HepG2 (cell line): ENCODE data around the gene FSIP1. TPM values are rescaled to one million over a fixed set of nuclear protein-coding genes. Genes with fewer than 3 reads are reported as not detected.

Experiments used
- ATAC-seq: fragments of 200-7000 bp; cut with Tn5 transposase; 3 replicates; pipeline ENCODE4 v1.9.1; 2020; ENCODE audit warnings: mild to moderate bottlenecking, moderate library complexity
- BruUV-seq: library from RNA; stranded (reverse); fragments of 400-500 nt; replicated peaks from 2 replicates; lab custom pipeline; 2021; lab: Mats Ljungman, UMichigan
- CTCF ChIA-PET: fragments of 300-600 bp; formaldehyde crosslinking; extraction: SDS; loops from one replicate; lab custom pipeline; 2021; ENCODE audit warnings: low total read pairs, inconsistent platforms, low intra/inter-chr PET ratio; lab: Yijun Ruan, JAX
- POLR2A ChIA-PET: fragments of 350-600 bp; sonication (Branson Sonifier 250); formaldehyde crosslinking; loops from one replicate; lab custom pipeline; 2020; ENCODE audit warnings: antibody characterized with exemption, inconsistent platforms; lab: Yijun Ruan, JAX
- DNase-seq: peaks from one replicate; pipeline ENCODE4 v3.0.0-alpha.2; 2015; ENCODE audit warnings: low spot score
- FAIRE-seq: peaks from 3 replicates; lab custom pipeline; 2011; peaks lifted over from hg19 to GRCh38; lab: Jason Lieb, UNC
- H2AFZ ChIP-seq: one replicate; pipeline ENCODE4 v1.6.1; 2011; ENCODE audit warnings: low read length, inconsistent platforms
- H3K27ac ChIP-seq: fragments of 300-600 bp; 3 replicates; pipeline ENCODE4 v1.8.0; 2011; ENCODE audit warnings: mixed run types, mild to moderate bottlenecking, mixed read lengths, low read length, inconsistent platforms; ENCODE audit not compliant: insufficient read depth; ENCODE audit errors: extremely low read length
- H3K27me3 ChIP-seq, 2 experiments: fragments of 200-600 bp in 1 of 2; 2 replicates in 1 of 2; 3 replicates in 1 of 2; pipeline versions ENCODE4 v1.6.0 to v1.8.0; 2011; ENCODE audit warnings: low read length in 2 of 2, mild to moderate bottlenecking in 2 of 2, moderate library complexity in 2 of 2, inconsistent platforms in 1 of 2; ENCODE audit not compliant: insufficient read depth in 2 of 2, control insufficient read depth in 1 of 2
- H3K36me3 ChIP-seq, 2 experiments: fragments of 200-600 bp in 1 of 2; replicated peaks in 1 of 2; 2 replicates in 1 of 2; 3 replicates in 1 of 2; pipeline versions ENCODE4 v1.5.1 to v1.8.0; 2011; ENCODE audit warnings: low read length in 2 of 2, inconsistent platforms in 1 of 2; ENCODE audit not compliant: insufficient read depth in 2 of 2, control insufficient read depth in 1 of 2
- H3K4me1 ChIP-seq: 2 replicates; pipeline ENCODE4 v1.5.1; 2012; ENCODE audit warnings: low read length, inconsistent platforms; ENCODE audit not compliant: insufficient read depth
- H3K4me2 ChIP-seq: 2 replicates; pipeline ENCODE4 v1.6.0; 2011; ENCODE audit warnings: low read depth, low read length, inconsistent platforms
- H3K4me3 ChIP-seq, 3 experiments: fragments of 200-600 bp in 1 of 3; sonication (generic), shearing (Covaris generic) in 1 of 3; replicated peaks in 1 of 3; 2 replicates each; pipeline ENCODE4 v1.5.1; 2011 to 2016; ENCODE audit warnings: low read length in 3 of 3, inconsistent platforms in 2 of 3, low read depth in 2 of 3, mild to moderate bottlenecking in 2 of 3, control low read depth in 1 of 3, mixed read lengths in 1 of 3; ENCODE audit not compliant: insufficient read depth in 1 of 3
- H3K79me2 ChIP-seq: one replicate; pipeline ENCODE4 v1.6.1; 2011; ENCODE audit warnings: low read length, inconsistent platforms; ENCODE audit not compliant: insufficient read depth
- H3K9ac ChIP-seq: 2 replicates; pipeline ENCODE4 v1.6.0; 2011; ENCODE audit warnings: mild to moderate bottlenecking, low read depth, low read length, inconsistent platforms; ENCODE audit not compliant: insufficient read depth
- H3K9me3 ChIP-seq: 2 replicates; pipeline ENCODE4 v1.5.1; 2012; ENCODE audit warnings: mild to moderate bottlenecking, low read length
- H4K20me1 ChIP-seq: 2 replicates; pipeline ENCODE4 v1.6.0; 2011; ENCODE audit warnings: inconsistent platforms, mild to moderate bottlenecking, low read length, moderate library complexity; ENCODE audit not compliant: insufficient read depth
- AGO2 ChIP-seq: fragments of 200-400 bp; formaldehyde crosslinking; optimal IDR thresholded peaks from 2 replicates; pipeline ENCODE3; 2017; ENCODE audit warnings: mild to moderate bottlenecking, low read depth, low read length, moderate library complexity
- NFIB ChIP-seq: sonication (generic); formaldehyde crosslinking; IDR thresholded peaks from 2 replicates; pipeline ENCODE4 v1.9.0; 2021; ENCODE audit warnings: missing genetic modification reagents, mild to moderate bottlenecking, borderline replicate concordance
- SALL1 ChIP-seq: sonication (generic); formaldehyde crosslinking; IDR thresholded peaks from 2 replicates; pipeline ENCODE4 v1.8.0; 2022; ENCODE audit warnings: mild to moderate bottlenecking, missing genetic modification reagents
- SKI ChIP-seq: fragments of 450-650 bp; IDR thresholded peaks from one replicate; pipeline ENCODE4 v1.6.1; 2018; ENCODE audit warnings: mild to moderate bottlenecking; ENCODE audit not compliant: partially characterized antibody
- SMAD3 ChIP-seq: sonication (generic); formaldehyde crosslinking; IDR thresholded peaks from 2 replicates; pipeline ENCODE4 v1.4.0; 2020; ENCODE audit warnings: missing genetic modification reagents
- ZNF83 ChIP-seq: sonication (generic); formaldehyde crosslinking; IDR thresholded peaks from 2 replicates; pipeline ENCODE4 v1.4.0; 2020; ENCODE audit warnings: missing genetic modification reagents, mild to moderate bottlenecking, borderline replicate concordance
- WGBS: methylation state at CpG from one replicate; pipeline ENCODE4 v1.1.6; 2017; ENCODE audit warnings: low lambda C conversion rate; 5-methylcytosine and 5-hydroxymethylcytosine counted together
- in situ Hi-C: cut with HindIII; loops from 2 replicates; pipeline ENCODE4 v1.10.0; 2017; ENCODE audit warnings: low pct_unique_long_range_greater_than_20kb; ENCODE audit not compliant: extremely low pct_ligation_motif_present
- intact Hi-C: fragments of 100-400 bp; cut with micrococcal nuclease; formaldehyde crosslinking; loops from one replicate; pipeline ENCODE4 v1.10.0; 2022; ENCODE audit not compliant: unreplicated experiment
- polyA plus RNA-seq, 8 experiments: library from polyadenylated mRNA; depleted of rRNA in 3 of 8; stranded (reverse) in 7 of 8; unstranded in 1 of 8; fragments of >200 nt; fragmentation: Illumina TruSeq in 4 of 8; extraction: Trizol in 4 of 8; gene quantifications; 2 replicates each; pipeline versions ENCODE4 v1.2.1 to v1.2.3, GENCODE V29; 2011 to 2016; ENCODE audit warnings: low read depth in 4 of 8, missing spikeins in 1 of 8, mixed read lengths in 1 of 8; ENCODE audit not compliant: insufficient read depth in 1 of 8
- total RNA-seq, 5 experiments: library from RNA; depleted of rRNA; stranded (reverse); fragments of >200 nt; fragmentation: Illumina TruSeq; extraction: Trizol; gene quantifications; 2 replicates each; pipeline ENCODE4 v1.2.3, GENCODE V29; 2016; ENCODE audit warnings: low read depth in 1 of 5
- TF ChIP-seq, protein P1 (sequence below): sonication (generic); formaldehyde crosslinking; IDR thresholded peaks from 2 replicates; pipeline ENCODE4 v1.5.0; 2020; ENCODE audit warnings: missing genetic modification reagents

Gene FSIP1
- total and polyA plus RNA-seq, 2 of the 13 experiments (the other 11 are each of a cell fraction or from before 2014, with no cell fraction given) = 0.18 TPM; not detected in 1

DNA sequence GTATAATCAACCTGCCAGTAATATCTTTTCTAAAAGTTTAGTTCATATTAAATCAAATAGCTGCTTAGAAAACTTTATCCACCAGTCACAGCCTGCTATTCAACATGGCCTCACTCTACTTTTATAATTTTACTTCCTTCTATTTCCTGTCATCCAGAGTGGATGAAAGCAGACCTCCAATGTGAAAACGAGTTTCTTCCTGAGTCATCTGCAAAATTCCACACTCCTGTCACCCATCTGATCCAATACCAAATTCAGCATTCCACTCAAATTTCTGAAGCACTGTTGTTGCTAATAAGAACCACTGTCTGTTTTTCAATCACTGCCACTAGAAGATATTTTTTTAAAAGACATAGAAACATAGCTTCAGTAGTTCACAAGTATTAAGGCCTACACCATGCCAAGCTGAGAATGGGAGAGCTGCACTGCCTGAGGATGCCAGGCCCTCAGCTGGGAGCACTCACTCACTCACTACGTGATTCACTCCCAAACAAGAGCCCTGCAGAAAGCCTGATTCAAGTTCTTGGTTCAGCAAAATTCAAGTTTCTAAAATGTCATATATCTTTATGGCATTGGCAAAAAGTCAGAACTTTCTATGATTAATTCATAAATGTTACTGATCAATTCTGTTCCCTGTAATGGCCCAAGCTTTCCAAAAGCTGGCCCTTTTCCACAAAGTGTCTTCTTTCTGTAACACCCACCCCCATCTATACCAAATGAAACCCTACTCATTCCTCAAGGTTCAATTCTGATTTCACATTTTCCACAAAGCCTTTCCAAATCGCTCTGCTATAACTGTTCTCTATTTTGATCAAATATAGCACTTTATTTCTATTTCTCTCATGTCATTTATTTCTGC is 82.9 kb downstream of the FSIP1 start:
- no peak for DNase-seq
- H3K36me3 ChIP-seq = no peaks in the 10 kb centered on the region
- H3K9me3 ChIP-seq = no peaks in the 10 kb centered on the region
- no peaks in the 10 kb centered on the region for H3K27me3 ChIP-seq
- no peaks in the 10 kb centered on the region for H3K4me1 ChIP-seq
- TF ChIP-seq, protein P1, sequence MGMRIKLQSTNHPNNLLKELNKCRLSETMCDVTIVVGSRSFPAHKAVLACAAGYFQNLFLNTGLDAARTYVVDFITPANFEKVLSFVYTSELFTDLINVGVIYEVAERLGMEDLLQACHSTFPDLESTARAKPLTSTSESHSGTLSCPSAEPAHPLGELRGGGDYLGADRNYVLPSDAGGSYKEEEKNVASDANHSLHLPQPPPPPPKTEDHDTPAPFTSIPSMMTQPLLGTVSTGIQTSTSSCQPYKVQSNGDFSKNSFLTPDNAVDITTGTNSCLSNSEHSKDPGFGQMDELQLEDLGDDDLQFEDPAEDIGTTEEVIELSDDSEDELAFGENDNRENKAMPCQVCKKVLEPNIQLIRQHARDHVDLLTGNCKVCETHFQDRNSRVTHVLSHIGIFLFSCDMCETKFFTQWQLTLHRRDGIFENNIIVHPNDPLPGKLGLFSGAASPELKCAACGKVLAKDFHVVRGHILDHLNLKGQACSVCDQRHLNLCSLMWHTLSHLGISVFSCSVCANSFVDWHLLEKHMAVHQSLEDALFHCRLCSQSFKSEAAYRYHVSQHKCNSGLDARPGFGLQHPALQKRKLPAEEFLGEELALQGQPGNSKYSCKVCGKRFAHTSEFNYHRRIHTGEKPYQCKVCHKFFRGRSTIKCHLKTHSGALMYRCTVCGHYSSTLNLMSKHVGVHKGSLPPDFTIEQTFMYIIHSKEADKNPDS = no peak
- no peak for TF ChIP-seq SALL1 (CRISPR knock-in tag)
- TF ChIP-seq AGO2 = no peak
- TF ChIP-seq ZNF83 (CRISPR knock-in tag) = no peak
- no peak for TF ChIP-seq SKI
- no peak for TF ChIP-seq SMAD3 (CRISPR knock-in tag)
- TF ChIP-seq NFIB = no peak
- CTCF ChIA-PET = no interaction called here
- in situ Hi-C loops = no loop called here
- ATAC-seq = no peak
- WGBS = 13% methylated on average over 3 of the region's 3 CpGs
- H3K9ac ChIP-seq = no peak overlapping the region
- no peak for FAIRE-seq
- H4K20me1 ChIP-seq = no peaks in the 10 kb centered on the region
- no peak overlapping the region for H3K27ac ChIP-seq
- BruUV-seq = no TSS peak
- no peak overlapping the region for H3K4me2 ChIP-seq
- no peak overlapping the region for H2AFZ ChIP-seq
- no peaks in the 10 kb centered on the region for H3K79me2 ChIP-seq
- no peak overlapping the region for H3K4me3 ChIP-seq
- POLR2A ChIA-PET = no interaction called here
- intact Hi-C loops = no loop called here
